SK-N-SH (cell line): Measurements from ENCODE around the gene DHX57. TPM values are rescaled to one million over a fixed set of nuclear protein-coding genes. Genes with fewer than 3 reads are reported as not detected.

ENCODE experiments used
- CTCF ChIA-PET: fragments of 300-600, 350-600 bp; formaldehyde crosslinking; extraction: SDS; loops from one replicate; lab custom pipeline; 2021; lab: Yijun Ruan, JAX
- POLR2A ChIA-PET: fragments of 350-600 bp; sonication (Branson Sonifier 250); formaldehyde crosslinking; extraction: SDS; loops from one replicate; lab custom pipeline; 2020; ENCODE audit warnings: antibody characterized with exemption, inconsistent platforms; lab: Yijun Ruan, JAX
- DNase-seq: peaks from one replicate; pipeline ENCODE4 v3.0.0; 2012
- H2AFZ ChIP-seq: fragments of 200-600 bp; sonication (generic); 2 replicates; pipeline ENCODE4 v1.8.1; 2016; ENCODE audit warnings: antibody characterized with exemption, mild to moderate bottlenecking, low read depth
- H3F3A ChIP-seq: fragments of 200-600 bp; sonication (generic); replicated peaks from 2 replicates; pipeline ENCODE3; 2016; ENCODE audit warnings: antibody characterized with exemption, mild to moderate bottlenecking; ENCODE audit not compliant: insufficient read depth
- H3K27ac ChIP-seq, 2 experiments: fragments of 200-500 bp in 1 of 2; fragments of 200-600 bp in 1 of 2; sonication (Bioruptor generic) in 1 of 2; sonication (generic), shearing (Covaris generic) in 1 of 2; 2 replicates each; pipeline versions ENCODE4 v1.5.1 to v1.6.1; 2014 to 2016; ENCODE audit warnings: low read depth in 2 of 2, inconsistent platforms in 1 of 2, low read length in 1 of 2, mild to moderate bottlenecking in 1 of 2, mixed read lengths in 1 of 2
- H3K27me3 ChIP-seq: fragments of 200-600 bp; sonication (generic), shearing (Covaris generic); 2 replicates; pipeline ENCODE4 v1.6.1; 2016; ENCODE audit warnings: mixed run types; ENCODE audit not compliant: insufficient read depth
- H3K36me3 ChIP-seq, 2 experiments: fragments of 200-500 bp in 1 of 2; fragments of 200-600 bp in 1 of 2; sonication (Bioruptor generic) in 1 of 2; sonication (generic) in 1 of 2; replicated peaks in 1 of 2; 2 replicates each; pipeline versions ENCODE3 to v1.5.1; 2014 to 2016; ENCODE audit warnings: low read length in 1 of 2, mild to moderate bottlenecking in 1 of 2; ENCODE audit not compliant: insufficient read depth in 2 of 2, control insufficient read depth in 1 of 2
- H3K4me1 ChIP-seq, 2 experiments: fragments of 200-500 bp in 1 of 2; fragments of 200-600 bp in 1 of 2; sonication (Bioruptor generic) in 1 of 2; sonication (generic), shearing (Covaris generic) in 1 of 2; 2 replicates each; pipeline versions ENCODE4 v1.5.1 to v1.6.1; 2014 to 2016; ENCODE audit warnings: low read depth in 1 of 2, low read length in 1 of 2, mixed run types in 1 of 2; ENCODE audit not compliant: insufficient read depth in 2 of 2, control insufficient read depth in 1 of 2
- H3K4me2 ChIP-seq: fragments of 200-600 bp; sonication (generic), shearing (Covaris generic); 2 replicates; pipeline ENCODE4 v1.6.1; 2017; ENCODE audit warnings: mixed run types
- H3K4me3 ChIP-seq, 2 experiments: fragments of 200-500 bp in 1 of 2; fragments of 200-600 bp in 1 of 2; sonication (Bioruptor generic) in 1 of 2; sonication (generic), shearing (Covaris generic) in 1 of 2; 2 replicates each; pipeline versions ENCODE4 v1.5.1 to v1.8.1; 2014 to 2016; ENCODE audit warnings: low read depth in 2 of 2, inconsistent platforms in 1 of 2, low read length in 1 of 2, mild to moderate bottlenecking in 1 of 2, mixed read lengths in 1 of 2, moderate library complexity in 1 of 2
- H3K79me2 ChIP-seq: fragments of 200-600 bp; sonication (generic); 2 replicates; pipeline ENCODE4 v1.8.1; 2017; ENCODE audit warnings: mild to moderate bottlenecking; ENCODE audit not compliant: insufficient read depth
- H3K9ac ChIP-seq: fragments of 200-600 bp; sonication (generic); 2 replicates; pipeline ENCODE4 v1.6.1; 2017; ENCODE audit warnings: mixed run types
- H3K9me2 ChIP-seq: fragments of 200-600 bp; sonication (generic); 2 replicates; pipeline ENCODE4 v1.6.1; 2017; ENCODE audit warnings: mixed run types
- H3K9me3 ChIP-seq: fragments of 200-600 bp; sonication (generic); 2 replicates; pipeline ENCODE4 v1.6.1; 2017; ENCODE audit warnings: mixed run types, mild to moderate bottlenecking, moderate library complexity
- H4K20me1 ChIP-seq: fragments of 200-600 bp; sonication (generic); 2 replicates; pipeline ENCODE4 v1.6.1; 2017; ENCODE audit warnings: mild to moderate bottlenecking, mixed run types; ENCODE audit not compliant: insufficient read depth
- CHD2 ChIP-seq: fragments of 150-350 bp; IDR thresholded peaks from 2 replicates; pipeline ENCODE4 v1.6.1; 2018; ENCODE audit warnings: low read length; ENCODE audit not compliant: partially characterized antibody
- GATA2 ChIP-seq: sonication (generic); formaldehyde crosslinking; IDR thresholded peaks from 2 replicates; pipeline ENCODE4 v1.5.0; 2020; ENCODE audit warnings: mild to moderate bottlenecking, missing genetic modification reagents
- MXI1 ChIP-seq: IDR thresholded peaks from 2 replicates; pipeline ENCODE4 v1.6.1; 2012; ENCODE audit warnings: mild to moderate bottlenecking, low read depth, low read length, improper control_type of control experiment
- POLR2AphosphoS5 ChIP-seq: IDR thresholded peaks from 2 replicates; pipeline ENCODE4 v1.6.1; 2012; ENCODE audit warnings: low read depth, low read length
- RAD21 ChIP-seq: IDR thresholded peaks from 2 replicates; pipeline ENCODE4 v1.6.1; 2012; ENCODE audit warnings: mild to moderate bottlenecking, low read length
- SMC3 ChIP-seq: IDR thresholded peaks from 2 replicates; pipeline ENCODE4 v1.6.1; 2012; ENCODE audit warnings: low read depth, low read length, improper control_type of control experiment
- TCF12 ChIP-seq: IDR thresholded peaks from 2 replicates; pipeline ENCODE4 v1.4.0; 2012
- WGBS: methylation state at CpG from one replicate; pipeline ENCODE4 v1.1.6; 2017; ENCODE audit warnings: low lambda C conversion rate; 5-methylcytosine and 5-hydroxymethylcytosine counted together
- polyA plus RNA-seq, 3 experiments: library from polyadenylated mRNA; depleted of rRNA; stranded (reverse); fragments of >200 nt; gene quantifications; 2 replicates each; pipeline ENCODE4 v1.2.3, GENCODE V29; 2012
- TF ChIP-seq, protein P1 (sequence below): IDR thresholded peaks from 2 replicates; pipeline ENCODE4; 2012
- TF ChIP-seq, protein P2 (sequence below): IDR thresholded peaks from 2 replicates; pipeline ENCODE4 v1.4.0; 2012; ENCODE audit warnings: low read depth, borderline replicate concordance
- TF ChIP-seq, protein P3 (sequence below): fragments of 150-350 bp; IDR thresholded peaks from 2 replicates; pipeline ENCODE4 v1.6.1; 2017; ENCODE audit warnings: antibody characterized with exemption, low read length, low read depth, borderline replicate concordance
- TF ChIP-seq, protein P4 (sequence below): fragments of 200-600 bp; sonication (generic); IDR thresholded peaks from 2 replicates; pipeline ENCODE4 v1.6.1; 2017; ENCODE audit warnings: antibody characterized with exemption, mild to moderate bottlenecking, moderate library complexity

DHX57 gene
- polyA plus RNA-seq, 1 of the 3 experiments (the other 2 are of a cell fraction) = 12.3 TPM

DNA sequence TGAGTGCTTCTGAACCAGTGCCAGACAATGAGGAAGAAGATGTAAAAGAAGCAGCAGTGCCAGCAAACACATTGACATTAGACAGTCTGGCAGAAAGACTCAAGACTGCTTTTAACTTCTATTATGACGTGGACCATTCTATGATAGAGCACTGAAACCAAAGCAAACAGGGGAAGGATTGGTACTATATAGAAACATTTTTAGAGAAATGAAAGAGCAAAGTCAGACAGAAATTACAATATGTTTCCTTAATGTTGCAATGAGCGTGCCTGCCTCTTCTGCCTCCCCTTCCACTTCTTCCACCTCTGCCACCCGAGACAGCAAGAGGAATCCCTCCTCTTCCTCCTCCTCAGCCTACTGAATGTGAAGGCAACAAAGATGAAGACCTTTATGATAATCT, 39.7 kb downstream of the DHX57 start (continued):
- no peak for TF ChIP-seq MXI1
- TF ChIP-seq, protein P1, sequence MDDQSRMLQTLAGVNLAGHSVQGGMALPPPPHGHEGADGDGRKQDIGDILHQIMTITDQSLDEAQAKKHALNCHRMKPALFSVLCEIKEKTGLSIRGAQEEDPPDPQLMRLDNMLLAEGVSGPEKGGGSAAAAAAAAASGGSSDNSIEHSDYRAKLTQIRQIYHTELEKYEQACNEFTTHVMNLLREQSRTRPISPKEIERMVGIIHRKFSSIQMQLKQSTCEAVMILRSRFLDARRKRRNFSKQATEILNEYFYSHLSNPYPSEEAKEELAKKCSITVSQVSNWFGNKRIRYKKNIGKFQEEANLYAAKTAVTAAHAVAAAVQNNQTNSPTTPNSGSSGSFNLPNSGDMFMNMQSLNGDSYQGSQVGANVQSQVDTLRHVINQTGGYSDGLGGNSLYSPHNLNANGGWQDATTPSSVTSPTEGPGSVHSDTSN = no peak
- TF ChIP-seq, protein P2, sequence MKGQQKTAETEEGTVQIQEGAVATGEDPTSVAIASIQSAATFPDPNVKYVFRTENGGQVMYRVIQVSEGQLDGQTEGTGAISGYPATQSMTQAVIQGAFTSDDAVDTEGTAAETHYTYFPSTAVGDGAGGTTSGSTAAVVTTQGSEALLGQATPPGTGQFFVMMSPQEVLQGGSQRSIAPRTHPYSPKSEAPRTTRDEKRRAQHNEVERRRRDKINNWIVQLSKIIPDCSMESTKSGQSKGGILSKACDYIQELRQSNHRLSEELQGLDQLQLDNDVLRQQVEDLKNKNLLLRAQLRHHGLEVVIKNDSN = no peak
- TF ChIP-seq, protein P3, sequence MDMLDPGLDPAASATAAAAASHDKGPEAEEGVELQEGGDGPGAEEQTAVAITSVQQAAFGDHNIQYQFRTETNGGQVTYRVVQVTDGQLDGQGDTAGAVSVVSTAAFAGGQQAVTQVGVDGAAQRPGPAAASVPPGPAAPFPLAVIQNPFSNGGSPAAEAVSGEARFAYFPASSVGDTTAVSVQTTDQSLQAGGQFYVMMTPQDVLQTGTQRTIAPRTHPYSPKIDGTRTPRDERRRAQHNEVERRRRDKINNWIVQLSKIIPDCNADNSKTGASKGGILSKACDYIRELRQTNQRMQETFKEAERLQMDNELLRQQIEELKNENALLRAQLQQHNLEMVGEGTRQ = no peak

DNA sequence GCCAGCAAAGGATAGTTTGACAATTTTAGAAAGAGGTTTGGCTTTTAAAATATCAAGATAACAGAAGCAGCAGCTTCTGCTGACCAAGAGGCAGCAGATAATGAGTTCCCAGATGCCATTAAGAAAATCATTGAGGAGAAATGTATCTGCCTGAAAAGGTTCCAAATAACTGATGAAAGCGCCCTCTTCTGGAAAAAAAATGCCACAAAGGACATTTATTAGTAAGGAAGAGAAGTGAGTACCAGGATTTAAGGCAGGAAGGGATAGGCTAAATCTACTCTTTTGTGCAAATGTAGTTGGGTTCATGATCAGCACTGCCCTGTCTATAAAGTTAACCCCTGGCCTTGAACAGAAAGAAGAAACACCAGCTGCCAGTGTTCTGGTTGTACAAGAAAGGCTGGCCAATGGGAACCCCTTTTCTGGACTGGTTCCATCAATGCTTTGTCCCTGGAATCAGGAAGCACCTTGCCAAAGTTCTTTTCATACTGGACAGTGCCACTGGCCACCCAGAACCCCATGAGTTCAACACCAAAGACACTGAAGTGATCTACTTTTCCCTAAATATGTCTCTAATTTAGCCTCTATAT, 40.6 kb downstream of the DHX57 start:
- Histone ChIP-seq H3K9me3 (no peaks in the 10 kb centered on the region), H3K27ac (no peak overlapping the region), H3K9me2 (no peaks in the 10 kb centered on the region), H2AFZ (no peak overlapping the region), H3K27me3 (no peaks in the 10 kb centered on the region), H3F3A (no peaks in the 10 kb centered on the region), H3K4me2 (no peak overlapping the region), H4K20me1 (no peaks in the 10 kb centered on the region), H3K4me3 (no peak overlapping the region), H3K36me3 (peaks cover 27 to 40% of the 10 kb centered on the region in 2 experiments), H3K9ac (no peak overlapping the region), H3K79me2 (no peaks in the 10 kb centered on the region), H3K4me1 (no peaks in the 10 kb centered on the region)
- peak; percentile 54 for TF ChIP-seq RAD21
- TF ChIP-seq SMC3 = peak; percentile 22; the same call in 1 of the 2 replicates
- TF ChIP-seq POLR2AphosphoS5 = no peak
- TF ChIP-seq, protein P4, sequence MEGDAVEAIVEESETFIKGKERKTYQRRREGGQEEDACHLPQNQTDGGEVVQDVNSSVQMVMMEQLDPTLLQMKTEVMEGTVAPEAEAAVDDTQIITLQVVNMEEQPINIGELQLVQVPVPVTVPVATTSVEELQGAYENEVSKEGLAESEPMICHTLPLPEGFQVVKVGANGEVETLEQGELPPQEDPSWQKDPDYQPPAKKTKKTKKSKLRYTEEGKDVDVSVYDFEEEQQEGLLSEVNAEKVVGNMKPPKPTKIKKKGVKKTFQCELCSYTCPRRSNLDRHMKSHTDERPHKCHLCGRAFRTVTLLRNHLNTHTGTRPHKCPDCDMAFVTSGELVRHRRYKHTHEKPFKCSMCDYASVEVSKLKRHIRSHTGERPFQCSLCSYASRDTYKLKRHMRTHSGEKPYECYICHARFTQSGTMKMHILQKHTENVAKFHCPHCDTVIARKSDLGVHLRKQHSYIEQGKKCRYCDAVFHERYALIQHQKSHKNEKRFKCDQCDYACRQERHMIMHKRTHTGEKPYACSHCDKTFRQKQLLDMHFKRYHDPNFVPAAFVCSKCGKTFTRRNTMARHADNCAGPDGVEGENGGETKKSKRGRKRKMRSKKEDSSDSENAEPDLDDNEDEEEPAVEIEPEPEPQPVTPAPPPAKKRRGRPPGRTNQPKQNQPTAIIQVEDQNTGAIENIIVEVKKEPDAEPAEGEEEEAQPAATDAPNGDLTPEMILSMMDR = peak; percentile 70
- TF ChIP-seq CHD2 = no peak
- TF ChIP-seq GATA2 (CRISPR knock-in tag) = no peak
- TF ChIP-seq TCF12 = no peak
- DNase-seq = no peak
- 0% methylated on average over 1 of the region's 1 CpG for WGBS
- POLR2A ChIA-PET = no interaction called here
- CTCF ChIA-PET = interaction anchor here (0.6 to 2.6 kb wide), 13 partner anchors 10 to 300 kb away, joined by 3 to 26 read pairs (median 4); no protein-coding TSS in a partner anchor
